ENCODE measurements around the gene FZD8.

FZD8 gene

GRCh38 chr10:35640474-35640873 is 1.6 kb downstream of the FZD8 start:
- DNase-seq = no peak

GRCh38 chr10:35639728-35640401 is 2.2 kb downstream of the FZD8 start:
- no peak for DNase-seq

GRCh38 chr10:35639021-35639727 is 2.9 kb downstream of the FZD8 start:
- no peak for DNase-seq

GRCh38 chr10:35638101-35638500 is 4.0 kb downstream of the FZD8 start:
- no peak for DNase-seq

GRCh38 chr10:35637462-35637861 is 4.6 kb downstream of the FZD8 start:
- DNase-seq = no peak

- DNase-seq = no peak
These were observed 5.1 kb downstream of the FZD8 start for GRCh38 chr10:35636956-35637355.

GRCh38 chr10:35635576-35635975 is 6.5 kb downstream of the FZD8 start:
- DNase-seq = peak; percentile 1

GRCh38 chr10:35633006-35633980 is 8.8 kb downstream of the FZD8 start:
- DNase-seq = no peak

- DNase-seq = no peak
These were observed 10.1 kb downstream of the FZD8 start for GRCh38 chr10:35632027-35632426.

GRCh38 chr10:35631404-35631803 is 10.7 kb downstream of the FZD8 start:
- no peak for DNase-seq

- DNase-seq = no peak
These were observed 15.1 kb downstream of the FZD8 start for GRCh38 chr10:35626971-35627507.

- no peak for DNase-seq
These were observed 27.8 kb downstream of the FZD8 start for GRCh38 chr10:35614312-35614711.

GRCh38 chr10:35613597-35614226 is 28.4 kb downstream of the FZD8 start:
- no peak for DNase-seq

- DNase-seq = no peak
These were observed 29.0 kb downstream of the FZD8 start for GRCh38 chr10:35613107-35613440.

GRCh38 chr10:35612385-35613106 is 29.6 kb downstream of the FZD8 start:
- DNase-seq = no peak

- no peak for DNase-seq
These were observed 30.3 kb downstream of the FZD8 start for GRCh38 chr10:35611750-35612149.

GRCh38 chr10:35608328-35608672 is 33.8 kb downstream of the FZD8 start:
- no peak for DNase-seq

- DNase-seq = no peak
These were observed 34.4 kb downstream of the FZD8 start for GRCh38 chr10:35607475-35608327.

GRCh38 chr10:35606430-35606829 is 35.7 kb downstream of the FZD8 start:
- no peak for DNase-seq

- DNase-seq = no peak
These were observed 36.9 kb downstream of the FZD8 start, which contains the start of gene GJD4 for GRCh38 chr10:35605191-35605590. Gene GJD4, plus strand, starts transcription at chr10:35605341. Its CDS starts 227 bp downstream, at chr10:35605568.

- no peak for DNase-seq
These were observed 41.9 kb downstream of the FZD8 start for GRCh38 chr10:35600193-35600592.

Data from NCI-H510A treated with DMSO at 0.1 percent for 48 hours (cell line).